Amniotic stem cell (primary cell): ENCODE results near the gene GRK4.
"Not testable (repeated sequence)": the region's sequence is repeated elsewhere in the genome, so short reads cannot be mapped to it uniquely, and the experiment has no call there.

Source experiments
- DNase-seq: peaks from one replicate; lab custom pipeline; 2025; lab: John Stamatoyannopoulos, UW

Gene GRK4

DNA sequence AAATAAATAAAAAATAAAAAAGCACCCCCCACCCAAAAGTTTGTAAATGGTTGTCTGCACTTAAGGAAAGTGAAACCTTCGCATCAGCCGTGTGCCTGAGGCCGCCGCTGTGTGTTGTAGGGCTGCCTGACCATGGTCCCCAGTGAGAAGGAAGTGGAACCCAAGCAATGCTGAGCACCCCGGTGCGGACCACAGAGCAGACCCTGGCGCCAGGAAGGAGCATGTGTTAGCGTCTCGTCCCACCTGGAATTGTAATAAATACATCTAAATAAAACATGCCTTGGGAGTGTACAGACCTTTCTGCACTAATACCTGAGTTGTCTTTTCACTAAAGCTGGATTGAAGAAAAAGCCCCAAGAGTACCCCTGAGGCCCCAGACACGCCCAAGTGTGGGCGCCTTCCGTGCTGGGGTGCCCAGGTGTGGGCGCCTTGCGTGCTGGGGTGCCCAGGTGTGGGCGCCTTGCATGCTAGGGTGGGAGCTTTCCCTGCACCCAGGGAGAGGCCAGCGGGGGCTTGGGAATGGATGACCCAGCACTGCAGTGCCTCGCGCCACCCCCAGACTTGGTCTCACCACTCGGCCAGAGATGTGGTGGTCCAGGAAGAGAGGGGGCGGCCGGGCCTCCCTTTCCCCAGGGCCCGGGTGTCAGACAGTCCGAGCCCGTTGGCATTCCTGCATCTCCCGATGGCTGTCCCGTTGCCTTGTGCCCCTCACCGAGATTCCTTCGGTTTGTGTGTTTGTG lies 77.3 kb downstream of the GRK4 start:
- no peak for DNase-seq

DNA sequence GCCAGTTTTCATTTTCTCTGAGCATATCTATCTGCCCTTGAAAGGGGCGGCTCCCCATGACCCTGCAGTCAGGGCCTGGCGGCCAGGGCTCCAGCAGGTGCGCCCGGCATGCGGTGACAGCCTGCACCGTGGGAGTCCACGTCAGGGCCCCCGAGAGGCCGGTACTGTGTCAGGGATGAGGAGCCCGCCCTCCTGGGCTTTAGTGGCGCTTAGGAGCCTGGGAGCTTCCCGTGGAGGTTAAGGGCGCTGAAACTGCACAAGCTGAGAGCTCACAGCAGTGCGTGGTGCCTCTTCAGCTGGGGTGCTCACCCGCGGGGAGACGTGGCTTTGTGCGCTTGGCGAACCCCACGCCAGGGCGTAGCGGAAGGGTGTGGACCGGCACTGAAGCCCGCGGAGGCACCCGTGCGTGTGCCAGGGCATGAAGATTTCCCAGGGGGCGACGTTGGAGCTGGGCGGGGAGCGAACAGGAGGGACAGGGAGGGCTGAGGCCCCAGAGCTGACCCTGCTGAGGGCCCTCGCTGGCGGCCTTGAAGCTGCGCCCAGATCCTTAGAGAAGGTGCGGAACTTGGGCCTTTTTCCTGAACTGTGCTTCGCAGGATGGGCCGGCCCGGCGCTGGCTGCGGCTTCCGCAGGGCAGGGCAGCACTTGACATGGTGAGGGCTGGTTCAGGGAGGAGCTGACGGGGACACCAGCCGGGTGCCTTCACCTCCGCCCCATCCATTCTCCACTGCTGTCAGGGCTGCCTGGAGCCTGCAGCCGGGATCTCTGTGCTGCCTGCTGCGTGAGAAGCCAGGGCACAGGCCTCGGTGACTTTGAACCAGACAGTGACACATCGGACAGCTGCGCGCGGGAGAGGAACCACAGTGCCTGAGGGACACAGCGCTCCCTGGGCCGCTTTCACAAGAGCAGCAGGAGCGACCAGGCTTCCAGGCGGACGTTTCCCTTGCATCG lies 78.1 kb downstream of the GRK4 start:
- DNase-seq = no peak

DNA sequence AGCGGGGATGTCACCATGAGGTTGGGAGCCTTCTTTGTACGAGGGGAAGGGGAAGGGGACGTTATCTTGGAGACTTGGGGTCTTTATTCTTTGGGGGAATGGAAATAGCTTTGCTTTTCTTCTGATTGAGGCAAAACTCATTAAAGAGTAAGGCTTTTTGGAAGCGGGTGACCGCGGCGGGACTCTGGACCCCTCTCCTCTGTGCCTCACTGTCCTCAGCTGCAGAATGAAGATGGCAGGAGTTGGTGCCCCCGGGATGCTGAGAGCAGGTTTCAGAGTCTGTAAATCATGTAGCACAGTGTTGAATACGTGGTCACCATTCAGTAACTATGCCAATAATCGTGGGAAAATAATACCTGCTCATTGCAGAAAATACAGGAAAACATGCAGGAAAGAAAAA lies 78.9 kb downstream of the GRK4 start:
- DNase-seq = no peak

DNA sequence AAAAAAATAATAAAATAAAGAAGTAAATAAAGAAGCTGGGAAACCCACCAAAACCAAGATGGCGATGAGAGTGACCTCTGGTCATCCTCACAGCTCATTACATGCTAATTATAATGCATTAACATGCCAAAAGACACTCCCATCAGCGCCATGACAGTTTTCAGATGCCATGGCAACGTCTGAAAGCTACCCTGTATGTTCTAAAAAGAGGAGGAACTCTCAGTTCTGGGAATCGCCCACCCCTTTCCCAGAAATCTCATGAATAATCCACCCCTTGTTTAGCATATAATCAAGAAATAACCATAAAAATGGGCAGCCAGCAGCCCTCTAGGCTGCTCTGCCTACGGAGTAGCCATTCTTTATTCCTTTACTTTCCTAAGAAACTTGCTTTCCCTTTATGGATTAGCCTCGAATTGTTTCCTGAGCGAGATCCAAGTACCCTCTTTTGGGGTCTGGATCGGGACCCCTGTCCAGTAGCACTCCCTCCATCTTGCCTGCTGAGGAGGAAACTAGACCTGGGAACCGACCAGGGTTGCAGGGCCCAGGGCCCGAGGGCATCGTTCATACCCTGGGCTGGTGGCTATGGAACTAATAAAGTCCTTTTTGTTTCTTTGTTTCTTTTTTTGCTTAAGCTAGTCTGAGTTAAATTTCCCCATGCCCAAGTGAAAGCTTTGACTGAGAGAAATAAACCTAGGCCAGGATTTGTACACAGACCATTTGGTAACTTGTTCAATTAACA lies 80.1 kb downstream of the GRK4 start:
- no peak for DNase-seq

DNA sequence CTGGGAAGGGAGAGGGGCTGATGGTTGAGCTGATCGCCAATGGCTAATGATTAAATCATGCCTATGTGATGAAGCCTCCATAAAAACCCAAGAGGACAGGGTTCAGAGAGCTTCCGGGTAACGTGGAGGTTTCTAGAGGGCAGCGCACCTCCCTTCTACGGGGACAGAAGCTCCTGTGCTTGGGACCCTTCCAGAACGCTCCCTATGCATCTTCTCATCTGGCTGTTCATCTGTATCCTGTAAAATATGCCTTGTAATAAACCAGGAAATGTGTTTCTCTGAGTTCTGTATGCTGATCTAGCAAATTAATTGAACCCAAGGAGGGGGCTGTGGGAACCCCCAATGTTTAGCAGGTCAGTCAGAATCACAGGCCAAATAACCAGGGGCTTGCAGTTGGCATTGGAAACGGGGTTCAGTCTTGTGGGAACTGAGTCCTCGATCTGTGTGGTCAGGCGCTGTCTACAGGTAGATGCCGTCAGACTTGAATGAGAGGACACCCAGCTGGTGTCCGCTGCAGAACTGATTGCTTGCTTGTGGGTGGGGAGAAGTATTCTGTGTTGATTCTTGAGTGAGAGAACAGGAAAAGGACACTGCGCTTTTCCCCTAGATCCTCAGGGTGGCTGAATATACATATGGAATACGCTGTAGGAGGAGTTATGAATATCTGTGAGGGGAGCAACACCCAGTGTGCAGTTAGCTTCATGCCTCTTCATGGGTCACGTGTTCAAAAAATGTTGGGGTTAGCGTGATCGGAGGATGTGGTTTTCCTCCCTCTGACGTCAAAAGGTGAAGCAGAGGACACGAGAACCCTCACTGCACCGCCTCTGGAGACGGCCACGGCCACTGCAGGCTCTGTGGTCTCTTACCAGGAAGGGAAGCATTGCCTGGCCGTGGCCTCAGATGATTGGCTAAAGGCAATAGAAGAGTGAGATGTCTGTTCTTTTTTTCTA lies 81.8 kb downstream of the GRK4 start:
- DNase-seq = no peak

DNA sequence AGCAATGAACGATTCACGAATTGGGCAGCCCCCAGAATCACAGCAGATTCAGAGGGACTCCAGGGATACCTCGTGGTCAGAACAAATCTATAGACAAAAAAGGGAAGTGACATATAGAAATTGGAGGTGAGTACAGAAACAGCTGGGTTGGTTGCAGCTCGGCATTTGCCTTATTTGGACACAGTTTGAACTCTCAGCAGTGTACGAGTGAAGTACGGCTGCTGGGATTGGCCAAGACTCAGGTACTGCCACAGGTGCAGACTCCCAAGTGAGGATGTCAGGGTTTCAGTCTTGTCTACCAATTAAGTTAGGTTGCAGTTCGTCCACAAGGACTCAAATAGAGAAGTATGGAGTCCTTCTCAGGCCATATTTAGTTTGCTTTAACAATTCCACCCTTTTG lies 82.8 kb downstream of the GRK4 start:
- no peak for DNase-seq

DNA sequence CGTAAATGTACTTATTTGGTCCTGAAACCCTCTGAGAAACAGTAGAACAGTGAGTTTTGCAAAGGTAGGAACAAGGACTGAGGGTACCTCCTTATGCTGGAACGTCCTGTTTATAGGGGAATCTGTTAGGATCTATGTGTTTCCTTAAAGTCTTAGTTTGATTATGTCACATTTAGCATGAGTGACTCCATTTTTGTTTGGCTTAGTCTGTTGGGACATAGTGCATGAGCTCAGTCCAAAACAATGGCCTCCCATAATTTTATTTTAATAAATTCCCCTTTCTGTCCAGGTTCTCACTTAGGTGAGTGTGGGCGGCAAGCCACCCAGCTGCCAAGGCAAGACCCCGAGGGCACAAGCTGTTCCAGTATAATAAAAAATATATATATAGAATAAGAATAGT lies 83.3 kb downstream of the GRK4 start:
- no peak for DNase-seq

DNA sequence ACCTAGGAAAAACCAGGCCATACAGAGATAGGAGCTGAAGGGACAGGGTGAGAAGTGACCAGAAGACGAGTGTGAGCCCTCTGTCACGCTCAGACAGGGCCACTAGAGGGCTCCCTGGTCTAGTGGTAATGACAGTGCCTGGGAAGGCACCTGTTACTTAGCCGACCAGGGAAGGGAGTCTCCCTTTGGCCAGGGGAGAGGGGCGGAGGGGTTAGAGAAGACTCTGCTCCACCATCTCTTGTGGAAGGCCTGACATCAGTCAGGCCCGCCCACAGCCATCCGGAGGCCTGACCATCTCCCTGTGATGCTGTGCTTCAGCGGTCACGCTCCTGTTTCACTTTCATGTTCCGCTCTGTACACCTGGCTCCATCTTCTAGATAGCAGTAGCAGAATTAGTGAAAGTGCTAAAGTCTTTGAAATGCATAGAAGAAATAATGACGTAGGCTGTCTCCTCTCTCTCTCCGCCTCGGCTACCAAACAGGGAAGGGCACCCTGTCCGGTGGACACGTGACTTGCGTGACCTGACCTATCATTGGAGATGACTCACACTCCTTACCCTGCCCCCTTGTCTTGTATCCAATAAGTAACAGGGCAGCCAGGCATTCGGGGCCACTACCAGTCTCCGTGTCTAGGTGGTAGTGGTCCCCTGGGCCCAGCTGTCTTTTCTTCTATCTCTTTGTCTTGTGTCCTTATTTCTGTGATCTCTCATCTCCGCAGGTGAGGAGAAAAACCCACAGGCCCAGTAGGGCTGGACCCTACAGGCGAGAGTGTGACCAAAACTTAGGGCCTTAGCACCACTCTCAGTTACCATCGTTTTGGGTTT lies 84.3 kb downstream of the GRK4 start:
- no peak for DNase-seq

DNA sequence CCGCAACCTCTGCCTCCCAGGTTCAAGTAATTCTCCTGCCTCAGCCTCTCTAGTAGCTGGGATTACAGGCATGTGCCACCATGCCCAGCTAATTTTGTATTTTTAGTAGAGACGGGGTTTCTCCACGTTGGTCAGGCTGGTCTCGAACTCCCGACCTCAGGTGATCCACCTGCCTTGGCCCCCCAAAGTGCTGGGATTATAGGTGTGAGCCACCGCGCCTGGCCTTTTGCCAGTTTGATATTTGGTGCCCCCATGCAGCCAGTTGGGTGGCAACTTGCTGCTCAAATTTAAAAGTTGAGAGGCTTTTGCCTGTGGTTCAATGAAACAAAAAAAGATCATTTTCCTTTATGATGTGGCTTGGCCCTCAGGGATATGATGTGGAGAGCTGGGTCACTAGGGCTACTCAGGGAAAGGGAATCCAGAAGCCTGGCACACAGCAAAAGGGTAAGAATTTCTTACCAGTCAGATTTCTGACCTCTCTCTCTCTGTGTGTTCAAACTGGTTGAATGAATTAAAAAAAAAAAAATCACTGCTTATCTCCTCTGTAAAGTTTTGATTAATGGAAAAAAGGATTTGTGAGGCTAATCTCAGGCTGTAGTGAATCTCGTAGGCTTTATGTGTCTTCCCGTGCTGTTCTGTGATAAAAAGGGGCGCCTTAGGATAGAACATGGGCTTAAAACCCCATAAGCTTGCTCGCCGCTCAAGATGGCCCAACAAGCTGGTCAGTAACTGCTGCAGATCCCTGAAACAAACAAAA lies 87.9 kb downstream of the GRK4 start:
- not testable (repeated sequence) for DNase-seq

DNA sequence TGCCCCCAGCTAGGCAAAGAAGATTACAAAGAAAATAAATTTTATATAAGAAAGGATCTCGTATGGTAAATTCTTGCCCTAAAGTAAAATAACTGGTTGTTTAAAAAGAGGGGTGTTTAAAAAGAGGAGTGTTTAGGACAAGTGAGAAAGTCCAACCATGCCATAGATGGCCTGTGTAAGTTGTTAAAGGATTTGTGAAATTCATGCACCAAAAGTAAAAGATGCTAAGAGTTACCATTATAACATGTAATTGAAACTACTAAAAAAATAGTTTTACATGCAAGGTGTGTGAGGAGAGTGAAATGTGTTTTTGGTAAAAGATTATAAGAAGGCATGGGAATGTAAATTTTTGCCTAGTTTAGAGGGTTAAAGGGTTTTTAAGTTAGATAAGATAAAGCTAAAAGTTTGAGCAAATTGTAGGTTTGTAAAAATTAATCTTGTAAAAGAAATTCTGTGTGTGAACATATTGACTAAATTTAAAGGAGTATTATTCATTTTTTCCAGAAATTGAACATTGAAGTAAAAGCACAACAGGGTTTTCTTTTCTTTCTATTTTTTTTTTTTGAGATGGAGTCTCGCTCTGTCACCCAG lies 90.9 kb downstream of the GRK4 start:
- no peak for DNase-seq

DNA sequence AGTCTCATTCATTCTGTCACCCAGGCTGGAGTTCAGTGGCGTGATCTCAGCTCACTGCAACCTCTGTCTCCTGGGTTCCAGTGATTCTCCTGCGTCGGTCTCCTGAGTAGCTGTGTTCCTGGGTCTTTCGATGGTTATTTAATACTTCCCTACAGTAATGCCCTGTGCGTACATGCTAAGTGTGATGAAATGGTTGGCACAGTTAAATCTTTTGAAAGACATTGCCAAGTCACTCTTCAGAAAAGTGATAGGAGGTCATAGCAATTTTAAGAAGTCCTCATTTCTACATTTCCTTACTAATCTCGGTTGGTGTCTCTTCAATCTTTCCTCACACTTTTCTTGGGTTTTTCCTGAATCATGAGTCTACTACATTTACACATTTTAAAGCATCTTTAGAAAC lies 96.6 kb downstream of the GRK4 start:
- DNase-seq = no peak

DNA sequence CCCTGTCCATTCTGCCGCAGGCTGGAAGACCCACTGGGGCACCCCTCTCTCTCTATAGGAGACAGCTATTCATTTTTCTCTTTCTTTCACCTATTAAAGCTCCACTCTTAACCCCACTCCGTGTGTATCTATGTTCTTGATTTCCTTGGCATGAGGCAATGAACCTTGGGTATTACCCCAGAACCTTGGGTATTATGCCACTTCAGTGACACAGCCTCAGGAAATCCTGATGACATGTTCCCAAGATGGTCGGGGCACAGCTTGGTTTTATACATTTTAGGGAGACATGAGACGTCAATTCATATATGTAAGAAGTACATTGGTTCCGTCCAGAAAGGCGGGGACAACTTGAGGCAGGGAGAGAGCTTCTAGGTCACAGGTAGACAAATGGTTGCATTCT lies 97.6 kb downstream of the GRK4 start:
- no peak for DNase-seq

DNA sequence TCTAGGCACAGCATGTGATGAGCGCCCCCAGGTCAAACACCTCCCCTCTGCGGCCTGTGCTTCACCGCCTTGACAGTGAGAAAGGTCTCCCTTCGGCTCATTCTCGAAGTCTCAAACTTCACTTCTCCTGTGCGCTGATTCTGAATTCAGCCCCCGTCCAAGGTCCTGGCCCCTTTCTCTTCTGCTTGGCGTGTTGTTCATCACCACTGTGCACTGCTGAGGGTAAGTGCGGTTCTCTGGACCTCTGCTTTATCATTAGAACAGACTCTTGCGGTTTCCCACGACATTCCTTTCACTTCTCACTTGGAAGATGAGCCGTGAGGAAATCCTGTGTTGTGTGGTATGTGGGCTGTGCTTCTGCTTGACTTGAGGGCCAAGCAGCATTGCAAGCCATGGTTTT lies 99.1 kb downstream of the GRK4 start:
- no peak for DNase-seq

DNA sequence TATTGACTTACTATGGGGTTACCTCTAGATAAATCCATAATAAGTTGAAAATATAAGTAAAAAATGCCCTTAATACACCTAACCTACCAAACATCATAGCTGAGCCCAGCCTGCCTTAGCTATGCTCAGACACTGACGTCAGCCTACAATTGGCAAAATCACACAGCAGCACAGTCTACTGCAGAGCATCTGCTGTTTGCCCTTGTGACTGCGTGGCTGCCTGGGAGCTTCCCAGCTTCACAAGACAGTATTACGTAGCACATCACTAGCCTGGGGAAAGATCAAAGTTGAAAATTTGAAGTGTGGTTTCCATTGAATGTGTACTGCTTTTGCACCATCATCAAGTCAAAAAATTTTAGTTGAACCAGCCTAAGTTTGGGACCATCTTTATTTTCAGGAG lies 102.2 kb downstream of the GRK4 start:
- no peak for DNase-seq

DNA sequence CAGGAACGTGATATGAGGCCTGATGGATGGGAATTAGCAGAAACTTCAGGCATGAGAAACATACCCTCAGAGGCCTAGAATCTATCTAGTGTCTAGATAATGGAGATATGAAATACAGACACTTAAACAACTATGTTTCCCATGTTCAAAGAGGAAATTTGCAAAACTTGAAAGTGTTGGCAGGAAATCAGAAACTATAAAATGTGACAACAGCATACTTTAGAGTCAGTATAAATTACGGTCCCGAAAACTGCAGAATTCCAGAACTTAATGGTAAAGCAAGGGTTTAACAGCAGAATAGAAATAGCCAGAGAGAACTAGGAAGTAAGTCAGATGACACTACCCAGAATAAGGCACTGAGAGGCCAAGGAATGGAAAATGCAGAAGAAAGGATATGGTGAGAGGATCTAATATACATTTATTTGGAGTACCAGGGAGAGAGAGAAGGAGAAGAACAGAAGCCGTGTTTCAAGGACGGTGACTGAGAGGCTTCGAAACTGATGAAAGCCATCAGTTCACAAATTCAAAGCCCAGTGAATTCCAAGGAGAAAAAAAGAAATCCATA lies 103.5 kb downstream of the GRK4 start:
- no peak for DNase-seq

DNA sequence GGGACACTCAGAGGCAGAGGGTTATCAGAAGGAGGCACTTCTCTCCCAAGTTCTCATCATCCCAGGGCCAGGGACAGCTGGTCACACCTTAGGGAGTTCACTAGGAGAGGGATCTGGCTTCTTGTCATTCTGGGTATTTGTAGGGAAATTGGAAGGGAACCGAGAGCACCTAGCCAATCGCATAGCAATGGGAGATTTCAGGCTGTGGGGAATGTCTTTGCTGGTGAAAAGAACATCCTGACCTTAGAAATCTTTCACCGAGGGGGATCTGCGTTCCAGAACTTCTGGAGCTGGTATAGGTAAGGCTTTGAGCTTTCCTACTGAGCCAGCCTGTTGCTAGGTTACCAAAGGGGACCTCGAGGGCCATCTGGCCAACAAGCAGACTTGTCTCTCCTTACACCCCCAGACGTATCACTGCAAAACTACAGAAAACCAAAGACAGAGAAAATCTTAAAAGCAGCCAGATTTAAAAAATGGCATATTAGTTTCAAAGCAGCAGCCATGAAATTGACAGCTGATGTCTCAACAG lies 104.2 kb downstream of the GRK4 start:
- DNase-seq = no peak

DNA sequence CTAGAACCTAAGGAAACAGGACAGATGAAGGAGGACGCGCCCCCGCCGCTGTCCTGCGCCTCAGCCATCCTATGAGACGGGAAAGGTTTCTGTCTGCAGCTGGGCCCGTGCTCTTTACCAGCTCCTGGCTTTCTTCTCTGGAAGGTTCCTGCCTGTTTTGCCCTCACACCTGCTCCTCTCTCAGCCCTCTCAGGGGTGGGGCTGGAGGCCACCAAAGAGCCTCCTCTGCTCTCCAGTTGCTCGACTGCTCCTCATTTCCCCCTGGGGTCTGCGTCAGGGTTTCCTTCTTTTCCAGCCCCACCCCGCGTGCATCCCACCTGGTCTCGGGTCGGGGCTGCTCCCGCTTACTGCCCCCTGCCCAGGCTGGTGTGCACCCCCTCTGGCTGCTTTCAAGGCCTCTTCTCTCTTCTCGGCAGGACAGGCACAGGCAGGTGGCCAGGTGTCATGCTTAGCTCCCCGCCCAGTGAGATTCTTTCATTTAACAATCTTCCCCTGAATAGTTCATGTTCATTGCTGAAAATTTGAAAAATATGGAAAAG lies 106.4 kb downstream of the GRK4 start:
- no peak for DNase-seq

DNA sequence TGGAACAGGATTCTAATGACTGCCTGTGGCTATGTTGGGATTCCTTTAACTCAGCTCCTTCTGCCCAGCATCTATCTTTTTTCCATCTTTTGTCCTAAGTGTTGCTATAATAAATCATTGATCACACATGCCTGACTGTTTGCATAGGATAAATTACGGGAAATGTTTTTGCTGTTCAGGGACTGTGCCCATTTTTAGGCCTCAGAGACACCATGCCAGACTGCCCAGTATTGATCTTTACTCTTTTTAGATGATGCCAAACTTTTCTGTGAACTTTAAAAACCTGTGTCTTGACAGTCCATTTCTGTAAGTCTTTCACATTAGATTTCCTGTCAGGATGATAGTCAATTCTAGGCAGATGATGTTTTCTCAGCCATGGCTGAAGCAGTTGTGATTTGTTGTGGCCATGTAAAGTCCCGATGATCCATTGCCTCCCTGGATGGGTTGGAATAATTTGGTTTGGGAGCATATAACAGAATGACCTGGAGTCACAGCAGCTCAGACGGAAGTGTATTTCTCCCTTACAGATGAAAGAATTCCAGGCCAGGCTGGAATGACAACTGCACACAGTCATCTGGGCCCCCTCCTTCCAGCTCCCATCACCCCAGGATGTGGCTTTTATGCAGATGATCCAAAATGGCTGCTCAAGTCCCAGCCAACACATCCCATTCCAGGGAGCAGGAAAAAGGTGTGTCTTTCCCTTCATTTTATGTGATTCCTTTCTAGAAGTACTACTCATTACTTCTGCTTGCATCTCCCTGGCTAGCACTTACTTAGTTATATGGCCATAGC lies 107.5 kb downstream of the GRK4 start:
- no peak for DNase-seq
